Caco-2 (cell line): ENCODE results near the gene PTPN12. TPM values are rescaled to one million over a fixed set of nuclear protein-coding genes. Genes with fewer than 3 reads are reported as not detected.

Experiments
- BruUV-seq: library from RNA; stranded (reverse); fragments of 400-500 nt; replicated peaks from 2 replicates; lab custom pipeline; 2021; lab: Mats Ljungman, UMichigan
- CTCF ChIA-PET: fragments of 300-600 bp; sonication (Branson Sonifier 250); formaldehyde crosslinking; loops from one replicate; lab custom pipeline; 2022; ENCODE audit warnings: antibody characterized with exemption; lab: Charles Lee
- POLR2A ChIA-PET: fragments of 300-600 bp; sonication (Branson Sonifier 250); formaldehyde crosslinking; loops from one replicate; lab custom pipeline; 2022; ENCODE audit warnings: antibody characterized with exemption; lab: Charles Lee
- DNase-seq, 2 experiments: peaks; one replicate each; pipeline versions ENCODE4 v3.0.0 to v3.0.0-alpha.2; 2020 to 2022
- H3K27me3 ChIP-seq: replicated peaks from 2 replicates; pipeline ENCODE4 v1.6.0; 2011; ENCODE audit warnings: low read length; ENCODE audit not compliant: control insufficient read depth, insufficient read depth
- H3K36me3 ChIP-seq: 2 replicates; pipeline ENCODE4 v1.5.1; 2011; ENCODE audit warnings: low read length; ENCODE audit not compliant: control insufficient read depth, insufficient read depth
- H3K4me1 ChIP-seq: fragments of 250-450 bp; sonication (Bioruptor Pico); 2 replicates; pipeline ENCODE4 v1.5.1; 2020; ENCODE audit warnings: mild to moderate bottlenecking
- H3K4me3 ChIP-seq: 2 replicates; pipeline ENCODE4 v1.5.1; 2011; ENCODE audit warnings: low read depth, mild to moderate bottlenecking, control low read depth, low read length
- H3K9me3 ChIP-seq: fragments of 250-450 bp; sonication (Bioruptor Pico); 2 replicates; pipeline ENCODE4 v1.5.1; 2020; ENCODE audit warnings: mild to moderate bottlenecking, moderate library complexity
- H3K27ac Mint-ChIP-seq: one replicate; pipeline ENCODE4 v1.8.0; 2022; ENCODE audit warnings: mixed read lengths; ENCODE audit not compliant: unreplicated experiment
- H3K27me3 Mint-ChIP-seq: one replicate; pipeline ENCODE4 v1.8.0; 2022; ENCODE audit warnings: mixed read lengths; ENCODE audit not compliant: insufficient read depth, unreplicated experiment
- H3K36me3 Mint-ChIP-seq: one replicate; pipeline ENCODE4 v1.8.0; 2022; ENCODE audit warnings: mild to moderate bottlenecking, mixed read lengths; ENCODE audit not compliant: insufficient read depth, unreplicated experiment
- H3K4me1 Mint-ChIP-seq: one replicate; pipeline ENCODE4 v1.8.0; 2022; ENCODE audit warnings: low read depth, mixed read lengths; ENCODE audit not compliant: unreplicated experiment
- H3K4me3 Mint-ChIP-seq: one replicate; pipeline ENCODE4 v1.8.0; 2022; ENCODE audit warnings: mild to moderate bottlenecking, moderate library complexity, mixed read lengths; ENCODE audit not compliant: unreplicated experiment
- H3K9me3 Mint-ChIP-seq: one replicate; pipeline ENCODE4 v1.8.0; 2022; ENCODE audit warnings: mixed read lengths; ENCODE audit not compliant: unreplicated experiment
- intact Hi-C: fragments of 100-400 bp; cut with micrococcal nuclease; formaldehyde crosslinking; loops from one replicate; pipeline ENCODE4 v1.10.0; 2022; ENCODE audit not compliant: unreplicated experiment
- total RNA-seq: library from RNA; stranded (reverse); gene quantifications from 2 replicates; pipeline ENCODE4 v1.2.3, GENCODE V29; 2022
- TF ChIP-seq, protein P1 (sequence below), 2 experiments: fragments of 200-600 bp in 1 of 2; IDR thresholded peaks; 1 replicate in 1 of 2; 2 replicates in 1 of 2; pipeline versions ENCODE4 v1.5.1 to v1.8.0; 2011 to 2022; ENCODE audit warnings: antibody characterized with exemption in 1 of 2, control low read depth in 1 of 2, inconsistent platforms in 1 of 2, low read depth in 1 of 2, low read length in 1 of 2, mild to moderate bottlenecking in 1 of 2, moderate library complexity in 1 of 2; ENCODE audit not compliant: insufficient read depth in 1 of 2, severe bottlenecking in 1 of 2, unreplicated experiment in 1 of 2

Gene PTPN12
- total RNA-seq, 1 experiment from 2014 or later: 67.1 TPM

- ChIA-PET POLR2A (no interaction called here), CTCF (no interaction called here)
- TF ChIP-seq, protein P1, sequence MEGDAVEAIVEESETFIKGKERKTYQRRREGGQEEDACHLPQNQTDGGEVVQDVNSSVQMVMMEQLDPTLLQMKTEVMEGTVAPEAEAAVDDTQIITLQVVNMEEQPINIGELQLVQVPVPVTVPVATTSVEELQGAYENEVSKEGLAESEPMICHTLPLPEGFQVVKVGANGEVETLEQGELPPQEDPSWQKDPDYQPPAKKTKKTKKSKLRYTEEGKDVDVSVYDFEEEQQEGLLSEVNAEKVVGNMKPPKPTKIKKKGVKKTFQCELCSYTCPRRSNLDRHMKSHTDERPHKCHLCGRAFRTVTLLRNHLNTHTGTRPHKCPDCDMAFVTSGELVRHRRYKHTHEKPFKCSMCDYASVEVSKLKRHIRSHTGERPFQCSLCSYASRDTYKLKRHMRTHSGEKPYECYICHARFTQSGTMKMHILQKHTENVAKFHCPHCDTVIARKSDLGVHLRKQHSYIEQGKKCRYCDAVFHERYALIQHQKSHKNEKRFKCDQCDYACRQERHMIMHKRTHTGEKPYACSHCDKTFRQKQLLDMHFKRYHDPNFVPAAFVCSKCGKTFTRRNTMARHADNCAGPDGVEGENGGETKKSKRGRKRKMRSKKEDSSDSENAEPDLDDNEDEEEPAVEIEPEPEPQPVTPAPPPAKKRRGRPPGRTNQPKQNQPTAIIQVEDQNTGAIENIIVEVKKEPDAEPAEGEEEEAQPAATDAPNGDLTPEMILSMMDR (IDR thresholded peaks at IDR 0.05; ENCODE audit: insufficient read depth in 1 of 2, low read depth in 1 of 2, low read length in 1 of 2, severe bottlenecking in 1 of 2, unreplicated experiment in 1 of 2): no peak
- Mint-ChIP-seq H3K27me3 (no peaks in the 10 kb centered on the region), H3K27ac (no peak overlapping the region), H3K36me3 (peaks cover 27% of the 10 kb centered on the region), H3K4me3 (no peak overlapping the region), H3K9me3 (no peaks in the 10 kb centered on the region), H3K4me1 (no peaks in the 10 kb centered on the region)
- H3K4me3 ChIP-seq: no peak overlapping the region
- no peak for DNase-seq
- intact Hi-C loops: no loop called here
- no peaks in the 10 kb centered on the region for H3K4me1 ChIP-seq
- BruUV-seq: no TSS peak
- no peaks in the 10 kb centered on the region for H3K9me3 ChIP-seq
- peaks cover 1% of the 10 kb centered on the region; the same call in 1 of the 2 replicates for H3K36me3 ChIP-seq
- H3K27me3 ChIP-seq: no peaks in the 10 kb centered on the region
These were observed 34.7 kb downstream of the PTPN12 start for GRCh38 chr7:77571801-77572200.

GRCh38 chr7:77575187-77575586 is 38.1 kb downstream of the PTPN12 start:
- Histone ChIP-seq H3K27me3 (no peaks in the 10 kb centered on the region), H3K4me3 (no peak overlapping the region), H3K9me3 (no peaks in the 10 kb centered on the region), H3K36me3 (no peaks in the 10 kb centered on the region), H3K4me1 (no peaks in the 10 kb centered on the region)
- TF ChIP-seq, protein P1 (IDR thresholded peaks at IDR 0.05; ENCODE audit: insufficient read depth in 1 of 2, low read depth in 1 of 2, low read length in 1 of 2, severe bottlenecking in 1 of 2, unreplicated experiment in 1 of 2): no peak
- ChIA-PET POLR2A (no interaction called here), CTCF (no interaction called here)
- no peaks in the 10 kb centered on the region for H3K27me3 Mint-ChIP-seq
- H3K4me3 Mint-ChIP-seq: no peak overlapping the region
- H3K9me3 Mint-ChIP-seq: no peaks in the 10 kb centered on the region
- peaks cover 29% of the 10 kb centered on the region for H3K36me3 Mint-ChIP-seq
- intact Hi-C loops: no loop called here
- no TSS peak for BruUV-seq
- H3K27ac Mint-ChIP-seq: no peak overlapping the region
- no peaks in the 10 kb centered on the region for H3K4me1 Mint-ChIP-seq
- no peak for DNase-seq

DNA sequence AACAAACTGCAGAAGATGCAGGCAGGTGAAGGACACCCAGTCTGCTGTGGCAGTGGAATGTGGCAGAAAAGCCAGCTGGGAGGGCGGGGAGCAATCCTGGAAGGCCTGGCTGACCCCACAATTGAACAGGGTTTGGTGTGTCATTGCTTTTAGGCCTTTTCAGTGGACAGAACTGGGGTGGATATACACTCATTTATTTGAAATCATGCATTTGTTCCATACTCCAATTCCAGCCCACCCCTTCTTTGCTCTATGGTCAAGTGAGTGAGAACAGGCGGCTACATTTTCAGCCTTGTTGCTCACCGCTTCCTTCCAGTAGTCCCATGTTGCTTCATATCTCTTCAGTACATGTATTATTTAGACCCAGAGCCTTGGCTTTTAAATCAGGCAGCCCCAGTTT is 39.8 kb downstream of the PTPN12 start:
- Histone ChIP-seq H3K36me3 (no peaks in the 10 kb centered on the region), H3K4me1 (no peaks in the 10 kb centered on the region), H3K9me3 (no peaks in the 10 kb centered on the region), H3K4me3 (no peak overlapping the region), H3K27me3 (no peaks in the 10 kb centered on the region)
- TF ChIP-seq, protein P1 (IDR thresholded peaks at IDR 0.05; ENCODE audit: insufficient read depth in 1 of 2, low read depth in 1 of 2, low read length in 1 of 2, severe bottlenecking in 1 of 2, unreplicated experiment in 1 of 2): no peak
- intact Hi-C loops: no loop called here
- Mint-ChIP-seq H3K9me3 (no peaks in the 10 kb centered on the region), H3K4me1 (no peaks in the 10 kb centered on the region), H3K4me3 (no peak overlapping the region), H3K27me3 (no peaks in the 10 kb centered on the region), H3K36me3 (peaks cover 41% of the 10 kb centered on the region), H3K27ac (no peak overlapping the region)
- CTCF ChIA-PET: no interaction called here
- POLR2A ChIA-PET: no interaction called here
- BruUV-seq: no TSS peak
- DNase-seq: no peak
